ENCODE results near the gene PCDHGB6.

PCDHGB6 gene

GRCh38 chr5:141420855-141421488, 13.2 kb downstream of the PCDHGB6 start, which contains the start of gene PCDHGA11 (continued):
- TF ChIP-seq ZNF692 (tag by site-specific recombination; IDR thresholded peaks at IDR 0.05) (peak; percentile 41; the same call in 1 of the 2 replicates), ZNF121 (tag by site-specific recombination; IDR thresholded peaks at IDR 0.05) (no peak), REST (tag by site-specific recombination; IDR thresholded peaks at IDR 0.05) (no peak), ZNF830 (tag by site-specific recombination; IDR thresholded peaks at IDR 0.05; ENCODE audit: low read depth) (no peak), ELK4 (IDR thresholded peaks at IDR 0.05; ENCODE audit: borderline replicate concordance, low read depth, low read length) (no peak), ZXDB (tag by site-specific recombination; IDR thresholded peaks at IDR 0.05) (no peak), ZNF624 (tag by site-specific recombination; IDR thresholded peaks at IDR 0.05) (no peak), HIC1 (tag by site-specific recombination; IDR thresholded peaks at IDR 0.05) (no peak), ZBTB21 (tag by site-specific recombination; IDR thresholded peaks at IDR 0.05) (no peak), ZNF704 (tag by site-specific recombination; IDR thresholded peaks at IDR 0.05) (no peak), KLF17 (tag by site-specific recombination; IDR thresholded peaks at IDR 0.05) (no peak), ZNF580 (tag by site-specific recombination; IDR thresholded peaks at IDR 0.05) (no peak), ZNF677 (tag by site-specific recombination; IDR thresholded peaks at IDR 0.05) (no peak), KLF8 (tag by site-specific recombination; IDR thresholded peaks at IDR 0.05) (peak; percentile 29; the same call in 1 of the 2 replicates), ZNF391 (tag by site-specific recombination; IDR thresholded peaks at IDR 0.05; ENCODE audit: borderline replicate concordance, low read depth) (no peak), ZNF645 (tag by site-specific recombination; IDR thresholded peaks at IDR 0.05) (no peak), ZNF175 (tag by site-specific recombination; IDR thresholded peaks at IDR 0.05) (no peak), ZNF600 (tag by site-specific recombination; IDR thresholded peaks at IDR 0.05) (peak; percentile 41; the same call in 1 of the 2 replicates), ZNF112 (tag by site-specific recombination; IDR thresholded peaks at IDR 0.05) (no peak)
